Adrenal gland (tissue), 5 donors: ENCODE data around the gene TBC1D1.

ENCODE experiments used
- POLR2A ChIP-seq, 2 donors: fragments of 450-650 bp; IDR thresholded peaks; one replicate each; pipeline ENCODE4 v1.6.1; 2017; ENCODE audit warnings: antibody characterized with exemption in 2 of 2, mild to moderate bottlenecking in 2 of 2, moderate library complexity in 1 of 2
- TF ChIP-seq, protein P1 (sequence below), 6 experiments: fragments of 450-650 bp in 4 of 6; fragments of 200-600 bp in 2 of 6; sonication (generic) in 1 of 6; IDR thresholded peaks; 1 replicate in 5 of 6; 2 replicates in 1 of 6; pipeline versions ENCODE4 v1.5.1 to v1.8.0; 2016 to 2021; ENCODE audit warnings: antibody characterized with exemption in 6 of 6, mild to moderate bottlenecking in 2 of 6, moderate library complexity in 1 of 6
- donor health status: DM: no; HTN: no; CAD: no.

DNA sequence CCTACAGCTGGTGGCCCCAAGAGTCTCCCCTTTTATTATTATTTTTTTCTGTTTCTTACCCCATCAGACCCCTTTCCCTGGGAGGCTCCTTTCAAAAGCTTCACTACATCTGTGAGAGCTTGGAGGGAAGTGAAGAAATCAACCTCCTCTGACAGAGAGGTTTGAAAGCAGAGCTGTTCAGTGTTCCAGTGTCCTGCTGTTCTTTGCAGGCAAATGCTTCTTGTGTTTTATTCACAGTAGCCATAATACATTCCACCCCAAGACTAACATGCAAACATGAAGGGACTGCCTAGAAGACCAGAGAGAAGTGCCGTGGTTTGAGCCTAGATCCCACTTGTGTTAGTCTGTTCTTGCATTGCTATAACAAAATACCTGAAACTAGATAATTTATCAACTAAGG is 261.4 kb downstream of the TBC1D1 start:
- TF ChIP-seq, protein P1, sequence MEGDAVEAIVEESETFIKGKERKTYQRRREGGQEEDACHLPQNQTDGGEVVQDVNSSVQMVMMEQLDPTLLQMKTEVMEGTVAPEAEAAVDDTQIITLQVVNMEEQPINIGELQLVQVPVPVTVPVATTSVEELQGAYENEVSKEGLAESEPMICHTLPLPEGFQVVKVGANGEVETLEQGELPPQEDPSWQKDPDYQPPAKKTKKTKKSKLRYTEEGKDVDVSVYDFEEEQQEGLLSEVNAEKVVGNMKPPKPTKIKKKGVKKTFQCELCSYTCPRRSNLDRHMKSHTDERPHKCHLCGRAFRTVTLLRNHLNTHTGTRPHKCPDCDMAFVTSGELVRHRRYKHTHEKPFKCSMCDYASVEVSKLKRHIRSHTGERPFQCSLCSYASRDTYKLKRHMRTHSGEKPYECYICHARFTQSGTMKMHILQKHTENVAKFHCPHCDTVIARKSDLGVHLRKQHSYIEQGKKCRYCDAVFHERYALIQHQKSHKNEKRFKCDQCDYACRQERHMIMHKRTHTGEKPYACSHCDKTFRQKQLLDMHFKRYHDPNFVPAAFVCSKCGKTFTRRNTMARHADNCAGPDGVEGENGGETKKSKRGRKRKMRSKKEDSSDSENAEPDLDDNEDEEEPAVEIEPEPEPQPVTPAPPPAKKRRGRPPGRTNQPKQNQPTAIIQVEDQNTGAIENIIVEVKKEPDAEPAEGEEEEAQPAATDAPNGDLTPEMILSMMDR (IDR thresholded peaks at IDR 0.05): no peak
- TF ChIP-seq POLR2A (IDR thresholded peaks at IDR 0.05): no peak
